HepG2 (cell line): ENCODE results near the gene TAF6L. TPM values are rescaled to one million over a fixed set of nuclear protein-coding genes. Genes with fewer than 3 reads are reported as not detected.

ENCODE experiments used
- AGO2 ChIP-seq: fragments of 200-400 bp; formaldehyde crosslinking; optimal IDR thresholded peaks from 2 replicates; pipeline ENCODE3; 2017; ENCODE audit warnings: mild to moderate bottlenecking, low read depth, low read length, moderate library complexity
- BRCA1 ChIP-seq: sonication (generic); formaldehyde crosslinking; IDR thresholded peaks from 2 replicates; pipeline ENCODE4 v1.4.0; 2020; ENCODE audit warnings: missing genetic modification reagents
- HHEX ChIP-seq: IDR thresholded peaks from 2 replicates; pipeline ENCODE4 v1.6.1; 2016; ENCODE audit warnings: control low read depth
- JUND ChIP-seq: sonication (generic); formaldehyde crosslinking; IDR thresholded peaks from 2 replicates; pipeline ENCODE4 v1.8.0; 2022; ENCODE audit warnings: mild to moderate bottlenecking, missing genetic modification reagents
- MTA1 ChIP-seq: sonication (generic); formaldehyde crosslinking; IDR thresholded peaks from 2 replicates; pipeline ENCODE4 v1.4.0; 2020; ENCODE audit warnings: missing genetic modification reagents, mild to moderate bottlenecking, borderline replicate concordance
- PHF5A ChIP-seq: IDR thresholded peaks from one replicate; pipeline ENCODE4 v1.6.1; 2018; ENCODE audit warnings: low read depth, missing genetic modification reagents; ENCODE audit not compliant: unreplicated experiment
- TEAD2 ChIP-seq: sonication (generic); formaldehyde crosslinking; IDR thresholded peaks from 2 replicates; pipeline ENCODE4 v1.9.0; 2021; ENCODE audit warnings: missing genetic modification reagents
- ZMYM4 ChIP-seq: sonication (generic); formaldehyde crosslinking; IDR thresholded peaks from 2 replicates; pipeline ENCODE4 v1.8.1; 2023; ENCODE audit warnings: mild to moderate bottlenecking, missing genetic modification reagents
- ZNF780A ChIP-seq: sonication (generic); formaldehyde crosslinking; IDR thresholded peaks from 2 replicates; pipeline ENCODE4 v1.8.0; 2022; ENCODE audit warnings: mild to moderate bottlenecking, missing genetic modification reagents, moderate library complexity
- polyA plus RNA-seq, 8 experiments: library from polyadenylated mRNA; depleted of rRNA in 3 of 8; stranded (reverse) in 7 of 8; unstranded in 1 of 8; fragments of >200 nt; fragmentation: Illumina TruSeq in 4 of 8; extraction: Trizol in 4 of 8; gene quantifications; 2 replicates each; pipeline versions ENCODE4 v1.2.1 to v1.2.3, GENCODE V29; 2011 to 2016; ENCODE audit warnings: low read depth in 4 of 8, missing spikeins in 1 of 8, mixed read lengths in 1 of 8; ENCODE audit not compliant: insufficient read depth in 1 of 8
- total RNA-seq, 5 experiments: library from RNA; depleted of rRNA; stranded (reverse); fragments of >200 nt; fragmentation: Illumina TruSeq; extraction: Trizol; gene quantifications; 2 replicates each; pipeline ENCODE4 v1.2.3, GENCODE V29; 2016; ENCODE audit warnings: low read depth in 1 of 5
- TF ChIP-seq, protein P1 (sequence below): sonication (generic); formaldehyde crosslinking; IDR thresholded peaks from 2 replicates; pipeline ENCODE4 v1.5.1; 2020; ENCODE audit warnings: mild to moderate bottlenecking, missing genetic modification reagents, moderate library complexity
- TF ChIP-seq, protein P2 (sequence below): sonication (generic); formaldehyde crosslinking; IDR thresholded peaks from 2 replicates; pipeline ENCODE4 v1.8.1; 2022; ENCODE audit warnings: low read depth, mild to moderate bottlenecking, missing genetic modification reagents
- TF ChIP-seq, protein P3 (sequence below): sonication (generic); formaldehyde crosslinking; IDR thresholded peaks from 2 replicates; pipeline ENCODE4 v1.5.0; 2020; ENCODE audit warnings: mild to moderate bottlenecking, missing genetic modification reagents
- TF ChIP-seq, protein P4 (sequence below): sonication (generic); formaldehyde crosslinking; IDR thresholded peaks from 2 replicates; pipeline ENCODE4 v1.4.0; 2020; ENCODE audit warnings: missing genetic modification reagents
- TF ChIP-seq, protein P5 (sequence below): sonication (generic); formaldehyde crosslinking; IDR thresholded peaks from 2 replicates; pipeline ENCODE4 v1.4.0; 2020; ENCODE audit warnings: missing genetic modification reagents, borderline replicate concordance
- TF ChIP-seq, protein P6 (sequence below): sonication (generic); formaldehyde crosslinking; IDR thresholded peaks from 2 replicates; pipeline ENCODE4 v1.4.0; 2020; ENCODE audit warnings: missing genetic modification reagents

The TAF6L gene
- total and polyA plus RNA-seq, 2 of the 13 experiments (the other 11 are each of a cell fraction or from before 2014, with no cell fraction given), result 12.6 to 19.4 TPM

DNA sequence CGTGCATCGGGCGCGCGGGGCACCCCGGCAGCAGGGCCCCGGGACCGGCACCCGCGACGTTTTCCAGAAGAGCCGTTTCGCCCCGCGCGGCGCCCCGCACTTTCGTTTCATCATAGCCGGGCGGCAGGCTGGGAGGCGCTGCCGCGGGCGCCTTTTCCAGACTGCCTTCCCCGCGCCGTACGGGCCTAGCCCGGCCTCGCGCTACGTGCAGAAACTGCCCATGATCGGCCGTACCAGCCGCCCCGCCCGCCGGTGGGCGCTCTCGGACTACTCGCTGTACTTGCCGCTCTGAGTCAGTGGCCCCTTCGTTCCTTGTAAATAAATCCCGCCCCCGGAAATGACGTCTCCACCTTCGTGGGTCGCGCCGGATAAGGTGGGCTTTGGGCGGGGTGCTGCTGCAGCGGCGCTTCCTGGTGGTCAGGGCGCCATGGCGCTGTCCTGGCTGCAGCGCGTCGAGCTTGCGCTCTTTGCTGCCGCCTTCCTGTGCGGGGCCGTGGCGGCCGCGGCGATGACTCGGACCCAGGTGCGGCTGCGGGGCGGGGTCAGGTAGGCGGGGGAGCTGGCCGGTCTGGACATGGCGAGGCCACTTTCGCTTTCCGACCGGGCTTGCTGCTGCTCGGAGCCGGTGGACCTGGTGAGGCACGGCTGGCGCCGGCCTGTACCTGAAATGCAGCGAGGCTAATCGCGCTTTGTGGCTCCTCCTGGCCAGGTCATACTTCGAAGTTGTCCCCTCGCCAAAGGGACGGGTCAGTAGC is 16.0 kb downstream of the TAF6L start, which contains the start of gene TMEM179B (continued):
- TF ChIP-seq, protein P1, sequence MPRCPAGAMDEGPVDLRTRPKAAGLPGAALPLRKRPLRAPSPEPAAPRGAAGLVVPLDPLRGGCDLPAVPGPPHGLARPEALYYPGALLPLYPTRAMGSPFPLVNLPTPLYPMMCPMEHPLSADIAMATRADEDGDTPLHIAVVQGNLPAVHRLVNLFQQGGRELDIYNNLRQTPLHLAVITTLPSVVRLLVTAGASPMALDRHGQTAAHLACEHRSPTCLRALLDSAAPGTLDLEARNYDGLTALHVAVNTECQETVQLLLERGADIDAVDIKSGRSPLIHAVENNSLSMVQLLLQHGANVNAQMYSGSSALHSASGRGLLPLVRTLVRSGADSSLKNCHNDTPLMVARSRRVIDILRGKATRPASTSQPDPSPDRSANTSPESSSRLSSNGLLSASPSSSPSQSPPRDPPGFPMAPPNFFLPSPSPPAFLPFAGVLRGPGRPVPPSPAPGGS (CRISPR knock-in tag), result peak; percentile 58
- TF ChIP-seq ZMYM4 (CRISPR knock-in tag), result peak; percentile 65
- TF ChIP-seq TEAD2 (CRISPR knock-in tag), result no peak
- TF ChIP-seq, protein P2, sequence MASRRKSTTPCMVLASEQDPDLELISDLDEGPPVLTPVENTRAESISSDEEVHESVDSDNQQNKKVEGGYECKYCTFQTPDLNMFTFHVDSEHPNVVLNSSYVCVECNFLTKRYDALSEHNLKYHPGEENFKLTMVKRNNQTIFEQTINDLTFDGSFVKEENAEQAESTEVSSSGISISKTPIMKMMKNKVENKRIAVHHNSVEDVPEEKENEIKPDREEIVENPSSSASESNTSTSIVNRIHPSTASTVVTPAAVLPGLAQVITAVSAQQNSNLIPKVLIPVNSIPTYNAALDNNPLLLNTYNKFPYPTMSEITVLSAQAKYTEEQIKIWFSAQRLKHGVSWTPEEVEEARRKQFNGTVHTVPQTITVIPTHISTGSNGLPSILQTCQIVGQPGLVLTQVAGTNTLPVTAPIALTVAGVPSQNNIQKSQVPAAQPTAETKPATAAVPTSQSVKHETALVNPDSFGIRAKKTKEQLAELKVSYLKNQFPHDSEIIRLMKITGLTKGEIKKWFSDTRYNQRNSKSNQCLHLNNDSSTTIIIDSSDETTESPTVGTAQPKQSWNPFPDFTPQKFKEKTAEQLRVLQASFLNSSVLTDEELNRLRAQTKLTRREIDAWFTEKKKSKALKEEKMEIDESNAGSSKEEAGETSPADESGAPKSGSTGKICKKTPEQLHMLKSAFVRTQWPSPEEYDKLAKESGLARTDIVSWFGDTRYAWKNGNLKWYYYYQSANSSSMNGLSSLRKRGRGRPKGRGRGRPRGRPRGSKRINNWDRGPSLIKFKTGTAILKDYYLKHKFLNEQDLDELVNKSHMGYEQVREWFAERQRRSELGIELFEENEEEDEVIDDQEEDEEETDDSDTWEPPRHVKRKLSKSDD (CRISPR knock-in tag), result peak; percentile 81
- no peak; the same call in 1 of the 2 replicates for TF ChIP-seq ZNF780A
- peak; percentile 78 for TF ChIP-seq JUND
- TF ChIP-seq MTA1, result peak; percentile 87
- peak; percentile 100 for TF ChIP-seq AGO2
- TF ChIP-seq, protein P3, sequence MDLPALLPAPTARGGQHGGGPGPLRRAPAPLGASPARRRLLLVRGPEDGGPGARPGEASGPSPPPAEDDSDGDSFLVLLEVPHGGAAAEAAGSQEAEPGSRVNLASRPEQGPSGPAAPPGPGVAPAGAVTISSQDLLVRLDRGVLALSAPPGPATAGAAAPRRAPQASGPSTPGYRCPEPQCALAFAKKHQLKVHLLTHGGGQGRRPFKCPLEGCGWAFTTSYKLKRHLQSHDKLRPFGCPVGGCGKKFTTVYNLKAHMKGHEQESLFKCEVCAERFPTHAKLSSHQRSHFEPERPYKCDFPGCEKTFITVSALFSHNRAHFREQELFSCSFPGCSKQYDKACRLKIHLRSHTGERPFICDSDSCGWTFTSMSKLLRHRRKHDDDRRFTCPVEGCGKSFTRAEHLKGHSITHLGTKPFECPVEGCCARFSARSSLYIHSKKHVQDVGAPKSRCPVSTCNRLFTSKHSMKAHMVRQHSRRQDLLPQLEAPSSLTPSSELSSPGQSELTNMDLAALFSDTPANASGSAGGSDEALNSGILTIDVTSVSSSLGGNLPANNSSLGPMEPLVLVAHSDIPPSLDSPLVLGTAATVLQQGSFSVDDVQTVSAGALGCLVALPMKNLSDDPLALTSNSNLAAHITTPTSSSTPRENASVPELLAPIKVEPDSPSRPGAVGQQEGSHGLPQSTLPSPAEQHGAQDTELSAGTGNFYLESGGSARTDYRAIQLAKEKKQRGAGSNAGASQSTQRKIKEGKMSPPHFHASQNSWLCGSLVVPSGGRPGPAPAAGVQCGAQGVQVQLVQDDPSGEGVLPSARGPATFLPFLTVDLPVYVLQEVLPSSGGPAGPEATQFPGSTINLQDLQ (CRISPR knock-in tag), result no peak
- no peak for TF ChIP-seq HHEX (CRISPR knock-in tag)
- TF ChIP-seq, protein P4, sequence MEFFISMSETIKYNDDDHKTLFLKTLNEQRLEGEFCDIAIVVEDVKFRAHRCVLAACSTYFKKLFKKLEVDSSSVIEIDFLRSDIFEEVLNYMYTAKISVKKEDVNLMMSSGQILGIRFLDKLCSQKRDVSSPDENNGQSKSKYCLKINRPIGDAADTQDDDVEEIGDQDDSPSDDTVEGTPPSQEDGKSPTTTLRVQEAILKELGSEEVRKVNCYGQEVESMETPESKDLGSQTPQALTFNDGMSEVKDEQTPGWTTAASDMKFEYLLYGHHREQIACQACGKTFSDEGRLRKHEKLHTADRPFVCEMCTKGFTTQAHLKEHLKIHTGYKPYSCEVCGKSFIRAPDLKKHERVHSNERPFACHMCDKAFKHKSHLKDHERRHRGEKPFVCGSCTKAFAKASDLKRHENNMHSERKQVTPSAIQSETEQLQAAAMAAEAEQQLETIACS (CRISPR knock-in tag), result 0 out of 2 replicates have a peak, but pooled peaks have one; percentile 19
- TF ChIP-seq, protein P5, sequence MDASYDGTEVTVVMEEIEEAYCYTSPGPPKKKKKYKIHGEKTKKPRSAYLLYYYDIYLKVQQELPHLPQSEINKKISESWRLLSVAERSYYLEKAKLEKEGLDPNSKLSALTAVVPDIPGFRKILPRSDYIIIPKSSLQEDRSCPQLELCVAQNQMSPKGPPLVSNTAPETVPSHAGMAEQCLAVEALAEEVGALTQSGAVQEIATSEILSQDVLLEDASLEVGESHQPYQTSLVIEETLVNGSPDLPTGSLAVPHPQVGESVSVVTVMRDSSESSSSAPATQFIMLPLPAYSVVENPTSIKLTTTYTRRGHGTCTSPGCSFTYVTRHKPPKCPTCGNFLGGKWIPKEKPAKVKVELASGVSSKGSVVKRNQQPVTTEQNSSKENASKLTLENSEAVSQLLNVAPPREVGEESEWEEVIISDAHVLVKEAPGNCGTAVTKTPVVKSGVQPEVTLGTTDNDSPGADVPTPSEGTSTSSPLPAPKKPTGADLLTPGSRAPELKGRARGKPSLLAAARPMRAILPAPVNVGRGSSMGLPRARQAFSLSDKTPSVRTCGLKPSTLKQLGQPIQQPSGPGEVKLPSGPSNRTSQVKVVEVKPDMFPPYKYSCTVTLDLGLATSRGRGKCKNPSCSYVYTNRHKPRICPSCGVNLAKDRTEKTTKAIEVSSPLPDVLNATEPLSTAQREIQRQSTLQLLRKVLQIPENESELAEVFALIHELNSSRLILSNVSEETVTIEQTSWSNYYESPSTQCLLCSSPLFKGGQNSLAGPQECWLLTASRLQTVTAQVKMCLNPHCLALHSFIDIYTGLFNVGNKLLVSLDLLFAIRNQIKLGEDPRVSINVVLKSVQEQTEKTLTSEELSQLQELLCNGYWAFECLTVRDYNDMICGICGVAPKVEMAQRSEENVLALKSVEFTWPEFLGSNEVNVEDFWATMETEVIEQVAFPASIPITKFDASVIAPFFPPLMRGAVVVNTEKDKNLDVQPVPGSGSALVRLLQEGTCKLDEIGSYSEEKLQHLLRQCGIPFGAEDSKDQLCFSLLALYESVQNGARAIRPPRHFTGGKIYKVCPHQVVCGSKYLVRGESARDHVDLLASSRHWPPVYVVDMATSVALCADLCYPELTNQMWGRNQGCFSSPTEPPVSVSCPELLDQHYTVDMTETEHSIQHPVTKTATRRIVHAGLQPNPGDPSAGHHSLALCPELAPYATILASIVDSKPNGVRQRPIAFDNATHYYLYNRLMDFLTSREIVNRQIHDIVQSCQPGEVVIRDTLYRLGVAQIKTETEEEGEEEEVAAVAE (CRISPR knock-in tag), result peak; percentile 53; the same call in 1 of the 2 replicates
- peak; percentile 96 for TF ChIP-seq PHF5A (CRISPR knock-in tag)
- TF ChIP-seq, protein P6, sequence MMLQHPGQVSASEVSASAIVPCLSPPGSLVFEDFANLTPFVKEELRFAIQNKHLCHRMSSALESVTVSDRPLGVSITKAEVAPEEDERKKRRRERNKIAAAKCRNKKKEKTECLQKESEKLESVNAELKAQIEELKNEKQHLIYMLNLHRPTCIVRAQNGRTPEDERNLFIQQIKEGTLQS (CRISPR knock-in tag), result peak; percentile 54
- TF ChIP-seq BRCA1, result peak; percentile 75; the same call in 1 of the 2 replicates
